SK-N-MC (cell line): ENCODE data around the gene MAP4K4.

Experiments
- EZH2 ChIP-seq: fragments of 200-600 bp; sonication (generic); IDR thresholded peaks from one replicate; pipeline ENCODE4 v1.6.1; 2017; ENCODE audit warnings: antibody characterized with exemption
- POLR2AphosphoS5 ChIP-seq: IDR thresholded peaks from 2 replicates; pipeline ENCODE4 v1.6.1; 2012; ENCODE audit warnings: mild to moderate bottlenecking, low read depth, low read length, borderline replicate concordance

DNA sequence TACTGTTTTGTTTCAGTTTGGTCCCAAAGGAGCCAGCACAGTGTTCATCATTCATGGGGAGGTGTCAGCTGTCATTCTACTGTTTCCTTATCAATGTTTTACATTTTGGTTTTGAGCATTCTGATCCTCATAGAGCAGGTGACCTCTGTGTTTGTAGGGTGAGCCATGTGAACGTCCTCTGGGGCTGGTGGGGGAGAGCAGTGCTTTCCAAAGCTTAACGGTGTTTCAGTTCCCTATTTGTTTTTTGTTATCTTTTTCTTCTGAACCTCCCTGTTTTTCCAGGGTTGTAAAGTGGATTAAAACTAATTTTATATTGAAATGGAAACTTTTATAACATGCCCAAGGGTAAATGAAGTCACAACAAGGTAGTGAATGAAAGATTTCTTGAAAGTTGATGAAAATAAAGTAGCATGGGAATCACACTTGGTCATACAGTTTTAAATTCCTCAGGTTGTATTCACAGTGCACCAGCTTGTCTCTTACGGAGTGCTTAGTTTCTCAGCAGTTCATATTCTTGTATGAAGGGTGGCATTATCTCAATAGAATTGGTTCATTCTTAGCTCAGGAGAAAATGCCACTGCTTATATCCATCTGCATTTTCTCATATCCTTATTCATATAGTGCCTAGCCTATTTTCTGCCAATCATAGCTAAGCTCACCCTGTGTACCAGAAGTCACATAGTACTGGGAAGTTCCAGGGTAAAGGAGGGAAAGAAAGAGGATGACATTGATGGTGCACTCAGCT, 54.5 kb downstream of the MAP4K4 start:
- no peak for TF ChIP-seq POLR2AphosphoS5
- TF ChIP-seq EZH2, result no peak
